Body of pancreas (tissue), 4 donors: Measurements from ENCODE around the gene LAIR2.

ENCODE experiments used
- CTCF ChIP-seq, 7 experiments: fragments of 450-650 bp in 4 of 7; fragments of 200-600 bp in 3 of 7; sonication (generic) in 3 of 7; IDR thresholded peaks; one replicate each; pipeline ENCODE4 v1.5.1; 2016 to 2019; ENCODE audit warnings: antibody characterized with exemption in 7 of 7
- POLR2A ChIP-seq, 3 donors: fragments of 450-650 bp; IDR thresholded peaks; one replicate each; pipeline ENCODE4 v1.6.1; 2016; ENCODE audit warnings: antibody characterized with exemption in 3 of 3, mild to moderate bottlenecking in 2 of 3

- TF ChIP-seq CTCF (IDR thresholded peaks at IDR 0.05), result no peak
- TF ChIP-seq POLR2A (IDR thresholded peaks at IDR 0.05), result no peak
Observed at GRCh38 chr19:54533476-54533875, 30.8 kb downstream of the LAIR2 start.
